SK-N-MC (cell line): ENCODE measurements around the gene ATP6AP1.

Source experiments
- EZH2 ChIP-seq: fragments of 200-600 bp; sonication (generic); IDR thresholded peaks from one replicate; pipeline ENCODE4 v1.6.1; 2017; ENCODE audit warnings: antibody characterized with exemption
- POLR2AphosphoS5 ChIP-seq: IDR thresholded peaks from 2 replicates; pipeline ENCODE4 v1.6.1; 2012; ENCODE audit warnings: mild to moderate bottlenecking, low read depth, low read length, borderline replicate concordance

GRCh38 chrX:154430916-154431315 is 2.4 kb downstream of the ATP6AP1 start:
- TF ChIP-seq EZH2 (no peak), POLR2AphosphoS5 (no peak)
